Measurements from ENCODE around the gene CNOT9. TPM values are rescaled to one million over a fixed set of nuclear protein-coding genes. Genes with fewer than 3 reads are reported as not detected.

Gene CNOT9
- total RNA-seq, 2 donors from 2014 or later = 64.2 to 65.6 TPM

DNA sequence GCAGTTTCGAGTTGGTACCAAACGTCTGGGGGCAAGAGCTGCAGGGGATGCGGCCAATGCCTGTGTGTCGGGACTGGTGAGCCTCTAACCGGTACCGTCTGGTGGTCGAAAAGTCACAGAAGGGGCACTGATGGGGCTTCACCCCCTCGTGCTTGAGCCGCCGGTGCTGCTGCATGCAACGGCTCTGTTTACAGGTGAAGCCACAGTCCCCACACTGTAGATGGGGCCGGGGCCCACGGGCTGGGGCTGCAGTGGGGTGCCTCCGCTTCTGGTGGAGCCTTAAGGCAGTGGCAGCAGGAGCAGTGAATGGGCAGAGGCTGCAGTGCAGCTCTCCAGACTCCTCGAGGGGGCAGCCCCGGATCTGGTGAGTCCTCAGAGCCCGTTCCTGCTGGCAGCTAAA is 74.1 kb downstream of the CNOT9 start:
- no peaks in the 10 kb centered on the region for H3K9me3 ChIP-seq (ENCODE audit: control insufficient read depth, low read length)
- H3K4me1 ChIP-seq (ENCODE audit: control insufficient read depth, insufficient read depth, low read length) = no peaks in the 10 kb centered on the region
- Mint-ChIP-seq H3K4me1 (no peaks in the 10 kb centered on the region), H3K9me3 (no peaks in the 10 kb centered on the region), H3K36me3 (ENCODE audit: low read depth) (peaks cover 65% of the 10 kb centered on the region), H3K4me3 (no peak overlapping the region), H3K27ac (no peak overlapping the region), H3K27me3 (ENCODE audit: insufficient read depth) (no peaks in the 10 kb centered on the region)
- 90 to 93% methylated on average over 11 to 17 of the region's 17 CpGs for WGBS, 2 experiments (ENCODE audit: insufficient coverage in 1 of 2, insufficient read length in 1 of 2)
- no peaks in the 10 kb centered on the region for H3K27me3 ChIP-seq (ENCODE audit: control insufficient read depth, insufficient read depth, low read length, poor library complexity, severe bottlenecking)
- peaks cover 77% of the 10 kb centered on the region for H3K36me3 ChIP-seq (ENCODE audit: control insufficient read depth, insufficient read depth, low read length)
- no peak overlapping the region for H3K27ac ChIP-seq (ENCODE audit: low read depth, low read length)
- no peak for TF ChIP-seq CTCF (conservative IDR thresholded peaks at IDR 0.05)
- H3K9ac ChIP-seq (ENCODE audit: extremely low read depth, low read length, poor library complexity, severe bottlenecking) = no peak overlapping the region
- H3K4me3 ChIP-seq (ENCODE audit: low read length) = no peak overlapping the region
- no peak for DNase-seq

GRCh38 chr2:218643751-218644310 is 75.2 kb downstream of the CNOT9 start:
- no peaks in the 10 kb centered on the region for H3K27me3 ChIP-seq (ENCODE audit: control insufficient read depth, insufficient read depth, low read length, poor library complexity, severe bottlenecking)
- no peak for DNase-seq
- H3K9me3 Mint-ChIP-seq = no peaks in the 10 kb centered on the region
- no peak overlapping the region for H3K4me3 ChIP-seq (ENCODE audit: low read length)
- no peak overlapping the region for H3K27ac ChIP-seq (ENCODE audit: low read depth, low read length)
- H3K4me1 ChIP-seq (ENCODE audit: control insufficient read depth, insufficient read depth, low read length) = no peaks in the 10 kb centered on the region
- no peak for TF ChIP-seq CTCF (conservative IDR thresholded peaks at IDR 0.05)
- H3K27ac Mint-ChIP-seq = no peak overlapping the region
- H3K9me3 ChIP-seq (ENCODE audit: control insufficient read depth, low read length) = no peaks in the 10 kb centered on the region
- H3K4me3 Mint-ChIP-seq = no peak overlapping the region
- no peak overlapping the region for H3K9ac ChIP-seq (ENCODE audit: extremely low read depth, low read length, poor library complexity, severe bottlenecking)
- H3K4me1 Mint-ChIP-seq = no peaks in the 10 kb centered on the region
- H3K36me3 ChIP-seq (ENCODE audit: control insufficient read depth, insufficient read depth, low read length) = peaks cover 77% of the 10 kb centered on the region
- H3K36me3 Mint-ChIP-seq (ENCODE audit: low read depth) = peaks cover 65% of the 10 kb centered on the region
- 92 to 98% methylated on average over 8 to 10 of the region's 10 CpGs for WGBS, 2 experiments (ENCODE audit: insufficient coverage in 1 of 2, insufficient read length in 1 of 2)
- no peaks in the 10 kb centered on the region for H3K27me3 Mint-ChIP-seq (ENCODE audit: insufficient read depth)

DNA sequence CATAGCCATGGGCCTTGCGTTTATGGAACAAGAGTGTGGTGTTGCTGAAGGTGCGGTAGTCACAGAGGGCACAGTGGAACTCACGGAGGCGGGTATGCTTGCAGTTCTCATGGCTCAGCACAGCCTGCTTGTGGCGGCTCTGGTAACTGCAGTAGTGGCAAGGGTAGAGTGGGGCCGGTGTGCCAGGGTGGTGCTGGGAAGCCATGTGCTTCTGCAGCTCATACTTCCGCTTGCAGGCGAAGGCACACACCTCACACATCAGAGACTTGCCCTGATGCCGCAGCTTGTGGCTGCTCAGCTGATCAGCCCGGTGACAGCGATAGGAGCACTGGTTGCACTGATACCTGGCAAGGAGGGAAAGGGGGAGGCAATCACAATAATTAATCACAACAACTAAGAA is 76.1 kb downstream of the CNOT9 start:
- Mint-ChIP-seq H3K9me3 (no peaks in the 10 kb centered on the region), H3K4me3 (no peak overlapping the region), H3K27ac (no peak overlapping the region), H3K27me3 (ENCODE audit: insufficient read depth) (no peaks in the 10 kb centered on the region), H3K36me3 (ENCODE audit: low read depth) (peaks cover 63% of the 10 kb centered on the region), H3K4me1 (no peaks in the 10 kb centered on the region)
- no peak overlapping the region for H3K27ac ChIP-seq (ENCODE audit: low read depth, low read length)
- 95 to 97% methylated on average over 6 to 11 of the region's 11 CpGs for WGBS, 2 experiments (ENCODE audit: insufficient coverage in 1 of 2, insufficient read length in 1 of 2)
- H3K36me3 ChIP-seq (ENCODE audit: control insufficient read depth, insufficient read depth, low read length) = peaks cover 75% of the 10 kb centered on the region
- H3K27me3 ChIP-seq (ENCODE audit: control insufficient read depth, insufficient read depth, low read length, poor library complexity, severe bottlenecking) = no peaks in the 10 kb centered on the region
- no peaks in the 10 kb centered on the region for H3K4me1 ChIP-seq (ENCODE audit: control insufficient read depth, insufficient read depth, low read length)
- no peak for TF ChIP-seq CTCF (conservative IDR thresholded peaks at IDR 0.05)
- no peak overlapping the region for H3K4me3 ChIP-seq (ENCODE audit: low read length)
- DNase-seq = no peak
- no peak overlapping the region for H3K9ac ChIP-seq (ENCODE audit: extremely low read depth, low read length, poor library complexity, severe bottlenecking)
- no peaks in the 10 kb centered on the region for H3K9me3 ChIP-seq (ENCODE audit: control insufficient read depth, low read length)
